Immature natural killer cell (primary cell): ENCODE results near the gene ZBTB42. TPM values are rescaled to one million over a fixed set of nuclear protein-coding genes. Genes with fewer than 3 reads are reported as not detected.
A peak's percentile ranks its signal among the peaks of the same experiment; 100 is the strongest.

ENCODE experiments used
- DNase-seq, 3 donors: peaks; one replicate each; pipeline ENCODE4 v3.0.0; 2022; ENCODE audit warnings: mixed read lengths in 1 of 3
- H3K27ac Mint-ChIP-seq, 6 donors: one replicate each; pipeline ENCODE4 v1.8.0; 2020; ENCODE audit warnings: mixed read lengths in 6 of 6, mild to moderate bottlenecking in 5 of 6, inconsistent platforms in 4 of 6, moderate library complexity in 3 of 6
- H3K27me3 Mint-ChIP-seq, 3 donors: one replicate each; pipeline ENCODE4 v1.8.0; 2020 to 2021; ENCODE audit warnings: low read depth in 3 of 3, mild to moderate bottlenecking in 3 of 3, mixed read lengths in 3 of 3, moderate library complexity in 3 of 3, inconsistent platforms in 1 of 3
- H3K36me3 Mint-ChIP-seq, 3 donors: one replicate each; pipeline ENCODE4 v1.8.0; 2020; ENCODE audit warnings: mixed read lengths in 3 of 3, inconsistent platforms in 2 of 3, mild to moderate bottlenecking in 2 of 3
- H3K4me1 Mint-ChIP-seq, 2 donors: one replicate each; pipeline ENCODE4 v1.8.0; 2020; ENCODE audit warnings: inconsistent platforms in 2 of 2, mild to moderate bottlenecking in 2 of 2, mixed read lengths in 2 of 2, moderate library complexity in 1 of 2
- H3K4me3 Mint-ChIP-seq, 5 donors: one replicate each; pipeline ENCODE4 v1.8.0; 2020; ENCODE audit warnings: mild to moderate bottlenecking in 5 of 5, mixed read lengths in 5 of 5, inconsistent platforms in 3 of 5, moderate library complexity in 3 of 5
- H3K9me3 Mint-ChIP-seq, 6 donors: one replicate each; pipeline ENCODE4 v1.8.0; 2020; ENCODE audit warnings: mild to moderate bottlenecking in 6 of 6, mixed read lengths in 6 of 6, inconsistent platforms in 4 of 6, moderate library complexity in 3 of 6
- polyA plus RNA-seq, 3 donors: library from polyadenylated mRNA; unstranded; fragments of 300-500 nt; fragmentation: Illumina TruSeq; gene quantifications; one replicate each; pipeline ENCODE4 v1.2.3, GENCODE V29; 2021

Gene ZBTB42
- polyA plus RNA-seq, 3 donors from 2014 or later: 0.25 to 2.4 (median 2.0) TPM

- Mint-ChIP-seq H3K36me3 (peaks cover 4 to 16% (median 14%) of the 10 kb centered on the region in 3 donors), H3K27me3 (peaks cover 0 to 9% (median 6%) of the 10 kb centered on the region in 3 donors)
Measured at GRCh38 chr14:104758981-104759969, 41.6 kb upstream of the ZBTB42 start.

GRCh38 chr14:104765517-104765916 lies 35.4 kb upstream of the ZBTB42 start:
- Mint-ChIP-seq H3K9me3 (no peaks in the 10 kb centered on the region), H3K27ac (peak overlapping the region in 2 of 6 donors; percentile 20 to 53), H3K36me3 (peaks cover 4 to 11% (median 11%) of the 10 kb centered on the region in 3 donors), H3K4me3 (no peak overlapping the region), H3K27me3 (peaks cover 0 to 4% (median 2%) of the 10 kb centered on the region in 3 donors), H3K4me1 (peaks cover 0 to 1% of the 10 kb centered on the region in 2 donors)
- DNase-seq: no peak

More at GRCh38 chr14:104758981-104759969, 41.6 kb upstream of the ZBTB42 start:
- H3K4me3 Mint-ChIP-seq: no peak overlapping the region
- no peak overlapping the region for H3K27ac Mint-ChIP-seq
- peaks cover 11 to 17% of the 10 kb centered on the region in 2 donors for H3K4me1 Mint-ChIP-seq
- H3K9me3 Mint-ChIP-seq: no peaks in the 10 kb centered on the region
- no peak for DNase-seq

DNA sequence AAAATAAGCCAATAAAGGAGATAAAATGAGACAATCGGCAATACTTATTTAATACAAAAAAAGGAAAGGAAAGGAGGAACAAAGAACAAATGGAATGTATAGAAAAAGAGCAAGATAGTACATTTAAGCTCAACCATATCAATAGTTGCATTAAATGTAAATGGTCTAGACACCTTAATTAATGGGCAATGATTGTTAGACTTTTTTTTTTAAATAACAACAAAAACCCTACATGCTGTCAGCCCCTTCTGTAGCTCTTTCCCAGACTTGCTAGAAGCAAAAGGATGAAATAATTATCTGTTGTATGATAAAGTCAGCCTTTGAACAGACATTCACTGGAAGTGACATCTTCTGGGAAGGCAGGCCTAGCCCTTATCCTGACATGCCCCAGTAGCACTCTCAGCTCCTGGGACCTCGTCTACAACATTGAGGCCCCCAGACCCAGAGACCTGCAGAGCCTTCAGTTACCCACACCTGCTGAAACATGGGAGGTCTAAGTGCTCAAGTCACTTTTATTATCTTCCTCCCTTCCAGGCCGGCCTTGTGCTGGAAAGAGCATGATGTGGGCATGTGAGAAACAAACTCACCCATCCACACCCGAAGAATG lies 34.5 kb upstream of the ZBTB42 start:
- H3K27me3 Mint-ChIP-seq: peaks cover 0 to 4% (median 0%) of the 10 kb centered on the region in 3 donors
- no peaks in the 10 kb centered on the region for H3K9me3 Mint-ChIP-seq
- no peak for DNase-seq
- peaks cover 0 to 1% of the 10 kb centered on the region in 2 donors for H3K4me1 Mint-ChIP-seq
- peaks cover 7 to 15% (median 12%) of the 10 kb centered on the region in 3 donors for H3K36me3 Mint-ChIP-seq
- no peak overlapping the region for H3K4me3 Mint-ChIP-seq
- H3K27ac Mint-ChIP-seq: no peak overlapping the region

- DNase-seq: no peak
- peaks cover 6 to 14% (median 10%) of the 10 kb centered on the region in 3 donors for H3K36me3 Mint-ChIP-seq
- no peak overlapping the region for H3K4me3 Mint-ChIP-seq
- H3K9me3 Mint-ChIP-seq: no peaks in the 10 kb centered on the region
- H3K27me3 Mint-ChIP-seq: peaks cover 0 to 6% (median 0%) of the 10 kb centered on the region in 3 donors
- no peak overlapping the region for H3K27ac Mint-ChIP-seq
- H3K4me1 Mint-ChIP-seq: peaks cover 0 to 1% of the 10 kb centered on the region in 2 donors
Measured at GRCh38 chr14:104766863-104767633, 33.9 kb upstream of the ZBTB42 start.

GRCh38 chr14:104767634-104767918 lies 33.3 kb upstream of the ZBTB42 start:
- H3K36me3 Mint-ChIP-seq: peaks cover 3 to 12% (median 9%) of the 10 kb centered on the region in 3 donors
- peaks cover 0 to 5% (median 0%) of the 10 kb centered on the region in 3 donors for H3K27me3 Mint-ChIP-seq
- no peaks in the 10 kb centered on the region for H3K9me3 Mint-ChIP-seq
- H3K4me3 Mint-ChIP-seq: no peak overlapping the region
- peaks cover 0 to 1% of the 10 kb centered on the region in 2 donors for H3K4me1 Mint-ChIP-seq
- DNase-seq: no peak
- no peak overlapping the region for H3K27ac Mint-ChIP-seq

DNA sequence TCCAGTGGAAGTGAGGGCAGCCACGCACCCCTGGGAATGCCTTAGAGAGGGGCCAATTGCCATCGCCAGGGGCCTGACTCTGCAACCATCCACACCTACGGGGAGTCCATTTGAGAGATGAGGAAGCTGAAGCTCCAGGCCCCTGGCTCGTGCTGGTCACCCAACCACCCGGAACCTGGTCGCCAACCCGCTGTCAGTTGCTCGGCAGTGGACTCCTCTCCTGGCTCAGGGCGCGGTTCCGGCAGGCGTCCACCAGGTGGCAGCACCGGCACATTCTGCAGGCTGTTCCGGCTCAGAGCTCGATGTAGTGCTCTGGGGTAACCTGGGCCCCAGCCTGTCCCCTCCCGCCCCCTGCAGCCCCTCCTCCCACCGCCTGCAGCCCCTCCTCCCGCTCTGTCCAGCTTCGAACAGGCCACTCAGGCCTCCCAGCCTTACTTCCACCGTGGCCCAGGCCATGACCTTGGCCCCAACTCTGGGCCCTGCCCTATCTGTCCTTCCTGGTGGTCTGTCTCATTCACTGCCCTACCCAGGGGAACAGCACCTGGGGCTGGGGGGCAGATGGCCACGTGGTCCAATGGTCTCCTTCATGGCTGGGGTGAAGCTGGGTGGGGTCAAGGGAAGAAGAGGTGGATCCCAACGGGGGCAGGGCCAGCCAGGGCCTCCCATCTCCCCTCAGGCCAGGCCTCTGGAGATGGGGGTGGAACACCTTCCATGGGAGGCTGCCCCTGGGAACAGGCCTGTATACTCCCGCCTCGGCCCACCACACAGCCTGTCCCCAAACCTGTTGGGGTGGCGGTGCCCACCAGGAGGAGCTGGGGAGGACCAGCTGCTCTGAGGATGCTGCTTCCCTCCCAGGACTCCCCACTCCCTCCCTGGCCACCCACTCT lies 32.2 kb upstream of the ZBTB42 start:
- Mint-ChIP-seq H3K27me3 (peaks cover 0 to 5% (median 0%) of the 10 kb centered on the region in 3 donors), H3K36me3 (peaks cover 3 to 12% (median 9%) of the 10 kb centered on the region in 3 donors), H3K4me3 (no peak overlapping the region), H3K9me3 (no peaks in the 10 kb centered on the region), H3K27ac (peak overlapping the region in 3 of 6 donors; percentile 28 to 51 (median 45)), H3K4me1 (peaks cover 0 to 1% of the 10 kb centered on the region in 2 donors)
- peak; percentile 84 to 87 (median 84) for DNase-seq

GRCh38 chr14:104769324-104770071 lies 31.4 kb upstream of the ZBTB42 start:
- DNase-seq: no peak
- H3K27me3 Mint-ChIP-seq: peaks cover 0 to 5% (median 0%) of the 10 kb centered on the region in 3 donors
- peaks cover 0 to 1% of the 10 kb centered on the region in 2 donors for H3K4me1 Mint-ChIP-seq
- H3K36me3 Mint-ChIP-seq: peaks cover 3 to 12% (median 9%) of the 10 kb centered on the region in 3 donors
- H3K27ac Mint-ChIP-seq: no peak overlapping the region
- H3K4me3 Mint-ChIP-seq: no peak overlapping the region
- H3K9me3 Mint-ChIP-seq: no peaks in the 10 kb centered on the region

DNA sequence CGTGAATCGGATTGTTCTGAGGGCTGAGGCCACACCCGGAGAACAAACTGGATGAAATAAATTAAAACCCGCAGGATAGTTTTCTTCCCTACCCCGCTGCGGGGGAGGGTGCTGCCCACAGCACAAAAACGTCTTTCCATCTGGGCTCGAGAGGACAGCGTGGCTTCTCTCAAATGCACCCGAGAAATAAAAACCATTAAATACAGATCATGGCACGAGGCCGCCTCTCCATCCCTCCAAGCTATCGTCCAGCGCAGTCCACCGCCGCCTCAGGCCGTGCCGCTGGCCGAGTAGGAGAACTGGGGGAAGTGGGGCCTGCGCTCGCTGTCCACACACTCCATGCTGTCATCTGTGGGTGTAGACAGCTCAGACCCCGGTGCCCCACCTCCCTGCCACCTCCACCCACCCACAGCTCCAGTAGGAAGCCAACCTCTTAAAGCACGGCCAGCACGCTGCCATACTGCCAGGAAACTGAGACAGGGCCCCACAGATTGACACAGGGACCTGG lies 30.8 kb upstream of the ZBTB42 start:
- Mint-ChIP-seq H3K9me3 (no peaks in the 10 kb centered on the region), H3K27me3 (peaks cover 0 to 5% (median 0%) of the 10 kb centered on the region in 3 donors), H3K27ac (no peak overlapping the region), H3K4me1 (peaks cover 0 to 1% of the 10 kb centered on the region in 2 donors), H3K36me3 (peaks cover 3 to 12% (median 9%) of the 10 kb centered on the region in 3 donors), H3K4me3 (no peak overlapping the region)
- no peak for DNase-seq

GRCh38 chr14:104770851-104771272 lies 30.0 kb upstream of the ZBTB42 start:
- H3K27ac Mint-ChIP-seq: peak overlapping the region in 1 of 6 donors; percentile 16
- no peak overlapping the region for H3K4me3 Mint-ChIP-seq
- H3K4me1 Mint-ChIP-seq: peaks cover 0 to 1% of the 10 kb centered on the region in 2 donors
- H3K36me3 Mint-ChIP-seq: peaks cover 3 to 12% (median 9%) of the 10 kb centered on the region in 3 donors
- H3K27me3 Mint-ChIP-seq: peaks cover 0 to 5% (median 0%) of the 10 kb centered on the region in 3 donors
- H3K9me3 Mint-ChIP-seq: no peaks in the 10 kb centered on the region
- no peak for DNase-seq

DNA sequence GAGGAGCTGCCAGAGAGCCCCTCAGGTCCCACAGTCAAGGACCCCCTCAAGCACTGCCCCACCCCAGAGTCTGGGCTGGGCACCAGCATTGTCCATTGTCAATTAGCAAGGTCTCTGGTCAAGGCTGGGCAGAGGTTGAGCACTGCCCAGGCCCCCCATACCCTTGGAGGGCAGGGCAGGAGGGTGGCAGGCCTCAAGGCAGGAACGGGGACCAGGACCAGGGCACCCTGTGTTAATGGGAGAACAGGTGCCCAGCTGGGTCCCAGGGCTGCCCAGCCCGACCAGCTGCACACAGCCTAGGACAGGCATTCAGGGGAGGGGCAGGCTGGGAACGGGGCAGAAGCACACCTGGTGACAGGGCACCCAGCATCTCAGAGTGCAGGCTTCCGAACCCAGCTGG lies 29.5 kb upstream of the ZBTB42 start:
- H3K27me3 Mint-ChIP-seq: peaks cover 0 to 5% (median 2%) of the 10 kb centered on the region in 3 donors
- no peaks in the 10 kb centered on the region for H3K9me3 Mint-ChIP-seq
- H3K27ac Mint-ChIP-seq: no peak overlapping the region
- peaks cover 3 to 12% (median 9%) of the 10 kb centered on the region in 3 donors for H3K36me3 Mint-ChIP-seq
- H3K4me1 Mint-ChIP-seq: peaks cover 0 to 1% of the 10 kb centered on the region in 2 donors
- no peak overlapping the region for H3K4me3 Mint-ChIP-seq
- no peak for DNase-seq

GRCh38 chr14:104771918-104772706 lies 28.8 kb upstream of the ZBTB42 start:
- H3K27ac Mint-ChIP-seq: peak overlapping the region in 1 of 6 donors; percentile 61
- no peaks in the 10 kb centered on the region for H3K9me3 Mint-ChIP-seq

More at GRCh38 chr14:104771918-104772706, 28.8 kb upstream of the ZBTB42 start:
- Mint-ChIP-seq H3K4me1 (peaks cover 0 to 1% of the 10 kb centered on the region in 2 donors), H3K27me3 (peaks cover 1 to 3% (median 2%) of the 10 kb centered on the region in 3 donors), H3K4me3 (no peak overlapping the region), H3K36me3 (peaks cover 3 to 12% (median 9%) of the 10 kb centered on the region in 3 donors)
- no peak for DNase-seq
